Spinal cord (tissue), 10 donors: ENCODE data around the gene SDC1. TPM values are rescaled to one million over a fixed set of nuclear protein-coding genes. Genes with fewer than 3 reads are reported as not detected.

Source experiments
- DNase-seq, 6 donors: peaks; one replicate each; pipeline versions ENCODE4 v3.0.0 to v3.0.0-alpha.2; 2013 to 2015; ENCODE audit warnings: low spot score in 6 of 6, low read depth in 4 of 6
- H3K27ac ChIP-seq: one replicate; pipeline ENCODE4 v1.5.1; 2013; ENCODE audit warnings: low read depth, low read length, control low read depth
- H3K27me3 ChIP-seq: one replicate; pipeline ENCODE4 v1.6.1; 2013; ENCODE audit warnings: low read length; ENCODE audit not compliant: control insufficient read depth, insufficient read depth
- H3K36me3 ChIP-seq: one replicate; pipeline ENCODE4 v1.6.1; 2013; ENCODE audit warnings: low read length; ENCODE audit not compliant: control insufficient read depth, insufficient read depth
- H3K4me1 ChIP-seq: one replicate; pipeline ENCODE4 v1.6.1; 2013; ENCODE audit warnings: low read length; ENCODE audit not compliant: control insufficient read depth, insufficient read depth
- H3K4me3 ChIP-seq: one replicate; pipeline ENCODE4 v1.5.1; 2013; ENCODE audit warnings: low read depth, low read length, control low read depth
- H3K9me3 ChIP-seq: one replicate; pipeline ENCODE4 v1.6.1; 2013; ENCODE audit warnings: low read length; ENCODE audit not compliant: control insufficient read depth, insufficient read depth
- WGBS: methylation state at CpG from one replicate; pipeline ENCODE4 v1.1.5; 2013; ENCODE audit warnings: missing lambda C conversion rate; ENCODE audit not compliant: insufficient coverage; 5-methylcytosine and 5-hydroxymethylcytosine counted together
- polyA plus RNA-seq, 2 donors: library from polyadenylated mRNA; unstranded; fragments of 120-200 nt; gene quantifications; one replicate each; pipeline ENCODE4 v1.2.1, GENCODE V29; 2013; ENCODE audit not compliant: insufficient read length in 2 of 2
- total RNA-seq, 2 donors: library from RNA; depleted of rRNA in 1 of 2; stranded (reverse); fragments of 120-200 nt in 1 of 2; fragments of >200 nt in 1 of 2; gene quantifications; one replicate each; pipeline versions ENCODE4 v1.2.3 to v1.2.4, GENCODE V29; 2013 to 2014
- donor health status: healthy.

SDC1 gene
- total and polyA plus RNA-seq, 4 donors, result 4.7 to 21.0 (median 9.3) TPM

DNA sequence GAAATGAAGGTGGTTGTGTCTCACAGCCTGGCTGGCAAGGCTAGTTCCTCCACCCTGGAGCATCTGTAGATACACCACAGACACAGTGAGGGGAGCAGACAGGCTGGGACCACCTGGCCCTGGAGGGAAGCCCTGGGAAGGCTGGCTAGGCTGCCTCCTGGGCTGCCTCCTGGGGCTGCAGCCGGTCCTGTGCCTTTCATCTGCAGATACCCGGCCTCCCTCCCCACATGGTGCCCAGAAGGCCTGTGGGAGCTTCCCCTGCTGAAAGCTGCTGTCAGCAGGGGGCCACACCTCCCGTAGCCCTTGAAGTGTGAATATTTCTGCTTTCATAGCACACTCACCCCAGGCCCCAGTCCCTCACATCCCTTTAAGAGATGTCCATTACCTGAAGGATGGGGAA, 37.6 kb downstream of the SDC1 start:
- H3K36me3 ChIP-seq, result no peaks in the 10 kb centered on the region
- no peaks in the 10 kb centered on the region for H3K27me3 ChIP-seq
- no peak for DNase-seq
- no peak overlapping the region for H3K27ac ChIP-seq
- 41% methylated on average over 2 of the region's 3 CpGs for WGBS
- no peak overlapping the region for H3K4me3 ChIP-seq
- H3K4me1 ChIP-seq, result peaks cover 9% of the 10 kb centered on the region
- H3K9me3 ChIP-seq, result no peaks in the 10 kb centered on the region

DNA sequence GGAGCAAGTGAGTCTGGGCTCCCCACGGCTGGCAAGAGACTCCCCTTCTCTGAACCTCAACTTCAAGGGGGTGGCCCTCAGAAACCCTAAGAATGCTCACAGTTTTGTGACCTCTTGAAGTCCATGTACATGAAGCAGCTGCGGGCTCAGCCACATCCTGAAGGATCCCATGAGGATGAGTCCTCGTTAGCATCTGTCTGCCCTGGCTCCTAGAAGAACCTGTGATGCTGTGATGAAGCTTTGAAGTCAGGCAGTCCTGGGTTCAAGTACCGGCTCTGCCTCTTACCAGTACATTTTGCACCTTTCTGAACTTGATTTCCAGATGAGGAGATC, 38.1 kb downstream of the SDC1 start:
- H3K36me3 ChIP-seq, result no peaks in the 10 kb centered on the region
- H3K27ac ChIP-seq, result no peak overlapping the region
- no peaks in the 10 kb centered on the region for H3K9me3 ChIP-seq
- H3K4me1 ChIP-seq, result peaks cover 7% of the 10 kb centered on the region
- H3K4me3 ChIP-seq, result no peak overlapping the region
- H3K27me3 ChIP-seq, result no peaks in the 10 kb centered on the region
- whole genome bisulfite sequencing, result 78% methylated on average over 4 of the region's 4 CpGs
- no peak for DNase-seq

DNA sequence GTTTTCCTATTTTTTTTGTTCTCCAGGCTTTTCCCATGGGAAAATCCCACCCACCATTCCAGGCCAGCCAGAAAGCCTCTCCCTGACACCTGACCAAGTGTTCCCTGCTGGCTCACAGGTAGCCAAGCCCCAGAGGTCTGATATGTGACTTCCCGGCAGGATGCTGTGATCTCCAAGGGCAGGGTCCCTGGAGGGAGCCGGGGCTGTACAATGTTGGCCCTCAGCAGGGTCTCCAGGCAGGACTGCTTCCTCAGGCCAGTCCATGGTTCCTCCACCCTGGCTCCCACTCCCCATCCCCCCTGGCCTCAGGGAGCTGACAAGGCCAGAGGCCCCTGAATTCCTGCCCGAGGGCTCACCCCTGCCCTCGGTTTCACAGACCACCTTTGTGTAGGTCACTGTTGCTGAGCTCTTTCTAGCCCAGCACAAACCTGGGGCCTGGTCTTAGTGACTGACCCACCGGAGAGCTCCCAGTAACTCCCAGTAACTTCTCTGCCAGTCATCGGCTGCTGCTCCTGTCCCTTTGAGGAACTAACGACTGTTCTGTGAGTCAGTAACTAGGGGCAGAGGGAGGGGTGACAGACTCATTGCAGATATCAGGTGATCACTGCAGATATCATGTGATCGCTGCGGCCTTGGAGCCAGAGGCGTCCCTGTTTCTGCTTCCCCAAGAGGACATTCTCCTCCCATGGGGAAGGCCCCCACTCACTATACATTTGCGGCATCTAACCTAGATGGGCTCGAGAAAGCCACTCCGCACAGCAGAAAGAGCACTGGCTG, 38.7 kb downstream of the SDC1 start:
- Histone ChIP-seq H3K4me1 (peaks cover 2% of the 10 kb centered on the region), H3K36me3 (no peaks in the 10 kb centered on the region), H3K9me3 (no peaks in the 10 kb centered on the region), H3K27ac (no peak overlapping the region), H3K27me3 (no peaks in the 10 kb centered on the region), H3K4me3 (no peak overlapping the region)
- 77% methylated on average over 10 of the region's 13 CpGs for WGBS
- DNase-seq, result peak in 1 of 6 donors; percentile 3

DNA sequence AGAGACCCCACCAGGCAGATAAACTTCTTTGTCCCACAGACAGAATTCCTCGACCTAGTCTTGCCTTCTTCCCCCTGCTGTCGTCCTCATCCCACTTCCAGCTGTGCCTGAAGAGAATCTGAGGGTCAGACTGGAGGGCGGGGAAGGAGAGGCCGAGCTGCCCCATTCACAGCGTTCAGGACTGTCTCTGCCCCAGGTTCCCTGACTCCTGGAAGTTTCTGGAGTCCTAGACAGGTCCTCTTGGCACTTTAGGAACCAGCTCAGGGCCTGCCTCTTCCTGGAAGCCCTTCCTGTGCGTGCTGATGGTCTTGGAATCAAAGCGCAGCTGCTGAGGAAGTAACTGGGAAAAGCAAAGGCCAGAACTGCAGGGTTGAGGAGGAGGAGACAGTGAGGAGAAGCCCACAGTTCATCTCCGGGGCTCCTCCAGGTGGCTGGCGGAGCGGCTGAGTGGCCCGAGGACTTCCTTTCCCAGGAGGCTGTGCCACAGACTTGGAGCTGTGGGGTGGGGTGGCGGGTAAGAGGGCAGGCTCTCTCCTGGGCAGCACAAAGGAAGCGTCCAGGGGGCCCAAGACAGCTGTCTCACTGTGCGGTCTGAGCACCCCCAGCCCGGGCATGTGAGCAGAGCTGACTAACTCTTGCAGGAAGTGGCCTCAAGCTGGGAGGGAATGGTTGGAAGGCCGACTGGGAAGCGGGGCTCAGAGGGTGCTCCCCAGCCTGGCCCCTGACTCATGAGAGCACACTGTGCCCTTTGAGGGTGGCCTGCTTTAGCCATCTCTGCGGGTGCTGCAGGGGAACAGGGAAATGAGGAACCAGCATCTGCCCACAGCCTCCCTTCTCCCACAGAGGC, 39.5 kb downstream of the SDC1 start:
- no peaks in the 10 kb centered on the region for H3K4me1 ChIP-seq
- 70% methylated on average over 18 of the region's 18 CpGs for WGBS
- no peak overlapping the region for H3K4me3 ChIP-seq
- DNase-seq, result no peak
- no peaks in the 10 kb centered on the region for H3K9me3 ChIP-seq
- H3K36me3 ChIP-seq, result no peaks in the 10 kb centered on the region
- H3K27ac ChIP-seq, result no peak overlapping the region
- no peaks in the 10 kb centered on the region for H3K27me3 ChIP-seq

DNA sequence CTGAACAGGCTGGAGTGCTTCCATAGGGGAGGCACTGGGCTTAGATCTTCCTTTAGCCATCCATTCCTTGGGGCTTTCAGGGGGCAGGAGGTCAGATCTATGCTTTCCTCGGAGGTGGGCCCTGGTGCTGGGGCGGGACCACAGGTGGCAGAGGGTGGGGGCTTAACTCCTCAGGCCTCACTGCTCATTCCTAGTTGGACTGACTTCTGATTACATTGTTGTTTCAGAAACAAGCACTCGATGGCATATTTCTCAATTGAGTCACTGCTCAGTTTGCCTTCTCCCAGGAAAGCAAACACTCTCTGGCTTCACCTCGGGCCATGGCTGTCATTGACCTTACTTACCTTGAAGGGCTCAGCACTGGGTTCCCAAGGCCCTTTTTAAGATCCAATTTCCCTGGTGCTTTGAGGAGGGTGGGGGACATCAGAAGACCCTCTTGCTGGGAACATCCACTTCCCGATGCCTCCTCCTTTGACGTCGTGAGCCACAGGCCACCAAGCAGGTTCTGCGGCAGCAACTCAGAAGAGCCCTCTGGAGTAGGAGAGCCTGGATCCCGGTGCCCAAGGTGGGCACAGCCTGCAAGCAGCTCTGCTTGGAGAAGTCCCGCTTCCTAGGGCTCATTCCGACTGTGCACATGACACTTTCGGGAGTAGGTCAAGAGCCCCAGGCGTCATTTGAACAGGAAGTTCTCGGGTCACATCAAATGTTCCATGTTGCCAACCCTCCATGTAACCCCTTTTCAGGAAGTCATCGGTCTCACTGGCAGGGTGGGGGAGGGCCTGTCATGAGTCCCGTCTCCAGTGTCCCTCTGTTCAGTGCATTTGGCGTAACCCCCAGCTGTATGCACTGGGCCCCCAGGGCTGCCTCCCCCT, 40.6 kb downstream of the SDC1 start:
- no peak for DNase-seq
- no peak overlapping the region for H3K4me3 ChIP-seq
- H3K27ac ChIP-seq, result no peak overlapping the region
- no peaks in the 10 kb centered on the region for H3K27me3 ChIP-seq
- no peaks in the 10 kb centered on the region for H3K9me3 ChIP-seq
- no peaks in the 10 kb centered on the region for H3K4me1 ChIP-seq
- H3K36me3 ChIP-seq, result no peaks in the 10 kb centered on the region
- WGBS, result 87% methylated on average over 16 of the region's 17 CpGs

DNA sequence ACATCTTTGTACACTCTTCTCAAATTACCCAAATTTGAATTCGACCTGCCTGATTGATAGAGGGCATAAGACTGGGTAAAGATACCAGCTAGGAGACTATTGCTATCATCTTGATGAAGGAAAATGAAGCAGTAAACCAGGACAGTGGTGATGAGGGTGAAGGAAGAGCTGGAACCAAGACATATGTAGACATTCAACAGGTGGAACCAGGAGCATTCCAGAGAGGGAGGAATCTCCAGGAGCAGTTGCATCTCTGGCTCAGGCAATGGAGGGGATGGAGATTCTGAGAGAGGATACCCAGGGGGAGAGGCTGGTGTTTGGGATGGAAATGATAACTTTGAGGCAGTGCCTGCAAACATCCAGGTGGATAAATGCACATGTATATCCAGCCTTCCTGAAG, 41.6 kb downstream of the SDC1 start:
- no CpG with 5 or more reads among the region's 1 CpG for WGBS
- Histone ChIP-seq H3K9me3 (no peaks in the 10 kb centered on the region), H3K27ac (no peak overlapping the region), H3K4me1 (no peaks in the 10 kb centered on the region), H3K27me3 (no peaks in the 10 kb centered on the region), H3K4me3 (no peak overlapping the region), H3K36me3 (no peaks in the 10 kb centered on the region)
- no peak for DNase-seq

DNA sequence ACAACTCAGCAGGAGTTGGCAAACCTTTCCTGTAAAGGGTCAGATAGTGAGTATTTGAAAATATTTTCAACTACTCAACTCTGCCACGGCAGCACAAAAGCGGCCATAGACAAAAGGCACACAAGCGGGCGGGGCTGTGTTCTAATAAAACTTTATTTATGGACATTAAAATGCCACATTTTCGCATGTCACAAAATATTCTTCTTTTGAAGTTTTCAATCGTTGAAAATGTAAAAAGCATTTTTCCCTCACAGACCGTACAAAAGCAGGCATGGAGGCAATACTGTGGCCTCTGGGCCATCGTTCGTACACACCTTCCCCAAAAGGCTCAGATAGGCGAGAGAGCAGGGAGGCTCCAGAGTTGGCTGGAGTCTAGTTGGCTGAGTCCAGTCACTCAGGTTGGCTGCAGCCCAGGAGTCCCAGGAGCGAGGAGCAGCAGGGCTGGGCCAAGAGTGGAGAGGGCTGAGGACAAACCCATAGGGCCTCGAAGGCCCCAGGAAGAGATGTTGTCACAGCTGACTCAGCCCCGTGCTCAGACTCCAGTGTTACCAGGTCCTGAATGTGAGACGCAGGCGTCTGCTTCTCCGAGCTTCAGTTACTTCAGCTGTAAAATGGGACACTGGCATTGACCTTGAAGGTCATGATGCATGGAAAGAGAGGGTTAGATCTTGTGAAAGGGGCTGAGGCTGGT, 42.5 kb downstream of the SDC1 start:
- Histone ChIP-seq H3K27ac (no peak overlapping the region), H3K4me3 (no peak overlapping the region), H3K9me3 (no peaks in the 10 kb centered on the region), H3K27me3 (no peaks in the 10 kb centered on the region), H3K36me3 (no peaks in the 10 kb centered on the region), H3K4me1 (no peaks in the 10 kb centered on the region)
- WGBS, result 80% methylated on average over 9 of the region's 16 CpGs
- no peak for DNase-seq

DNA sequence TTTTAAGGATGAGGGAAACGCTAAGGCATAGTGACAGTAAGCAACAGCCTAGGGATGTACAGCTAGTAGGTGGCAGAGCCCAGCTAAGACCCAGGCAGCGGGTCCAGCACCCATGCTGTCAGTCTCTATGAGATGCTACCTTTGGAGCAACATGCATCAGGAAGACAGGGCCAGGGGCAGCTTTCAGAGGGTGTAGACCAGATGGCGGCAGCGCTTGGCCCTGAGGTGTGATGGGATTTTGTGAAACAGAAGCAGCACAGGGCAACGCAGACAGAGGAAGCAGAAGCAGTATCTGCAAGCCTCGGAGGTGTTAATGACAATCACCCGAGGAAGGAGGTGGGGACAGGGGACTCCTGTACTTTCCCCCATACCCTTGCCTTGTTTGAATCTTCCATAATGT, 43.2 kb downstream of the SDC1 start:
- no peak for DNase-seq
- 92% methylated on average over 4 of the region's 7 CpGs for WGBS
- no peaks in the 10 kb centered on the region for H3K27me3 ChIP-seq
- H3K4me3 ChIP-seq, result no peak overlapping the region
- H3K9me3 ChIP-seq, result no peaks in the 10 kb centered on the region
- no peak overlapping the region for H3K27ac ChIP-seq
- no peaks in the 10 kb centered on the region for H3K36me3 ChIP-seq
- H3K4me1 ChIP-seq, result no peaks in the 10 kb centered on the region
